Neural progenitor cell (in vitro differentiated cells): ENCODE results near the gene ATP2A3. TPM values are rescaled to one million over a fixed set of nuclear protein-coding genes. Genes with fewer than 3 reads are reported as not detected.

Experiments
- DNase-seq: peaks from one replicate; pipeline ENCODE4 v3.0.0-alpha.2; 2016; ENCODE audit warnings: low spot score
- H2AFZ ChIP-seq: fragments of 200-600 bp; sonication (generic); replicated peaks from 2 replicates; pipeline ENCODE4 v1.6.1; 2016; ENCODE audit warnings: antibody characterized with exemption
- H3F3A ChIP-seq: fragments of 200-600 bp; sonication (generic); 2 replicates; pipeline ENCODE4 v1.6.1; 2016; ENCODE audit warnings: antibody characterized with exemption, low read depth
- H3K27ac ChIP-seq: fragments of 200-600 bp; sonication (generic); 2 replicates; pipeline ENCODE4 v1.5.1; 2016; ENCODE audit warnings: mild to moderate bottlenecking
- H3K27me3 ChIP-seq: fragments of 200-600 bp; sonication (generic); 2 replicates; pipeline ENCODE4 v1.6.1; 2016; ENCODE audit warnings: mild to moderate bottlenecking, moderate library complexity
- H3K36me3 ChIP-seq: fragments of 200-600 bp; sonication (generic); 2 replicates; pipeline ENCODE4 v1.5.1; 2016
- H3K4me1 ChIP-seq: fragments of 200-600 bp; sonication (generic); 2 replicates; pipeline ENCODE4 v1.6.1; 2016; ENCODE audit warnings: mixed run types
- H3K4me2 ChIP-seq: fragments of 200-600 bp; sonication (generic); 2 replicates; pipeline ENCODE4 v1.6.1; 2016
- H3K4me3 ChIP-seq: fragments of 200-600 bp; sonication (generic); 2 replicates; pipeline ENCODE4 v1.5.1; 2016
- H3K79me2 ChIP-seq: fragments of 200-600 bp; sonication (generic); 2 replicates; pipeline ENCODE4 v1.6.1; 2016; ENCODE audit warnings: low read depth
- H3K9ac ChIP-seq: fragments of 200-600 bp; sonication (generic); 2 replicates; pipeline ENCODE4 v1.6.1; 2016
- H3K9me3 ChIP-seq: fragments of 200-600 bp; sonication (generic); 2 replicates; pipeline ENCODE4 v1.5.1; 2016; ENCODE audit warnings: low read depth
- H4K20me1 ChIP-seq: fragments of 200-600 bp; sonication (generic); 2 replicates; pipeline ENCODE4 v1.6.1; 2016; ENCODE audit warnings: low read depth
- H3K27ac Mint-ChIP-seq: 3 replicates; pipeline ENCODE4 v1.8.0; 2021; ENCODE audit warnings: mixed read lengths
- H3K27me3 Mint-ChIP-seq: 2 replicates; pipeline ENCODE4 v1.8.0; 2022; ENCODE audit warnings: low read depth, mild to moderate bottlenecking, inconsistent platforms, moderate library complexity, mixed read lengths; ENCODE audit not compliant: insufficient read depth
- H3K36me3 Mint-ChIP-seq: 3 replicates; pipeline ENCODE4 v1.8.0; 2021; ENCODE audit warnings: mixed read lengths
- H3K4me1 Mint-ChIP-seq: 3 replicates; pipeline ENCODE4 v1.8.0; 2021; ENCODE audit warnings: mixed read lengths
- H3K4me3 Mint-ChIP-seq: 3 replicates; pipeline ENCODE4 v1.8.0; 2021; ENCODE audit warnings: mild to moderate bottlenecking, moderate library complexity, mixed read lengths
- H3K9me3 Mint-ChIP-seq: 3 replicates; pipeline ENCODE4 v1.8.0; 2020; ENCODE audit warnings: mixed read lengths
- EZH2 ChIP-seq: fragments of 200-600 bp; sonication (generic); IDR thresholded peaks from 2 replicates; pipeline ENCODE4 v1.6.1; 2017; ENCODE audit warnings: antibody characterized with exemption, mild to moderate bottlenecking, moderate library complexity
- EZH2phosphoT487 ChIP-seq: fragments of 200-600 bp; sonication (generic); IDR thresholded peaks from 2 replicates; pipeline ENCODE4 v1.6.1; 2017; ENCODE audit warnings: antibody characterized with exemption
- total RNA-seq: library from RNA; depleted of rRNA; stranded (reverse); fragments of >200 nt; gene quantifications from 2 replicates; pipeline ENCODE4 v1.2.3, GENCODE V29; 2015; ENCODE audit warnings: low replicate concordance
- TF ChIP-seq, protein P1 (sequence below): fragments of 200-600 bp; sonication (generic); IDR thresholded peaks from 2 replicates; pipeline ENCODE4 v1.5.1; 2017; ENCODE audit warnings: antibody characterized with exemption, mild to moderate bottlenecking

The ATP2A3 gene
- total RNA-seq, 1 donor from 2014 or later, result 0.65 TPM

GRCh38 chr17:3894911-3895343 lies 69.3 kb downstream of the ATP2A3 start:
- Histone ChIP-seq H3F3A (peaks cover 9% of the 10 kb centered on the region), H3K27ac (no peak overlapping the region), H3K4me3 (no peak overlapping the region), H2AFZ (no peak overlapping the region), H3K79me2 (no peaks in the 10 kb centered on the region), H3K36me3 (no peaks in the 10 kb centered on the region), H3K9me3 (no peaks in the 10 kb centered on the region), H3K27me3 (peaks cover 14% of the 10 kb centered on the region), H3K4me2 (no peak overlapping the region), H4K20me1 (peaks cover 20% of the 10 kb centered on the region), H3K9ac (no peak overlapping the region), H3K4me1 (peaks cover 13% of the 10 kb centered on the region)
- H3K27ac Mint-ChIP-seq, result peak overlapping the region; percentile 44
- peaks cover 38% of the 10 kb centered on the region for H3K4me1 Mint-ChIP-seq
- no peak overlapping the region for H3K4me3 Mint-ChIP-seq
- no peaks in the 10 kb centered on the region for H3K36me3 Mint-ChIP-seq
- H3K27me3 Mint-ChIP-seq, result peaks cover 11% of the 10 kb centered on the region
- no peak for DNase-seq
- TF ChIP-seq EZH2phosphoT487, result no peak
- H3K9me3 Mint-ChIP-seq, result no peaks in the 10 kb centered on the region

DNA sequence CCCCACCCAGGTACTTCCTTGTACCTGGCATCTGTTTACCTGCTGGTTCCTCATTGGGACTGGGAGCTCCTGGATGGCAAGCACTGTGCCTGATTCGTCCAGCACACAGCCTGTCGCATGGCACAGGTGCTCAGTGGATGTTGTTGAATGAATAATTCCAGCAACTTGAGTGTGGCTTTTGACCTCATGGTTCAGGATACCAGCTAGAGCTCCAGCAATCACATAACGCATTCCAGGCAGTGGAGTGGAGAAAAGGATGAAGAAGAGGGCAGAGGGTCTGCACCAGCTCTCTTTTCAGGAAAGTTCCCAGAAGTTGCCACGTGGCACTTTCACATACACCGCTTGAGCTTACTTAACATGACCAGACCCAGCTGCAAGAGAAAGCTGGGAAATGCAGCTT lies 70.0 kb downstream of the ATP2A3 start:
- peaks cover 13% of the 10 kb centered on the region for H3K4me1 ChIP-seq

DNA sequence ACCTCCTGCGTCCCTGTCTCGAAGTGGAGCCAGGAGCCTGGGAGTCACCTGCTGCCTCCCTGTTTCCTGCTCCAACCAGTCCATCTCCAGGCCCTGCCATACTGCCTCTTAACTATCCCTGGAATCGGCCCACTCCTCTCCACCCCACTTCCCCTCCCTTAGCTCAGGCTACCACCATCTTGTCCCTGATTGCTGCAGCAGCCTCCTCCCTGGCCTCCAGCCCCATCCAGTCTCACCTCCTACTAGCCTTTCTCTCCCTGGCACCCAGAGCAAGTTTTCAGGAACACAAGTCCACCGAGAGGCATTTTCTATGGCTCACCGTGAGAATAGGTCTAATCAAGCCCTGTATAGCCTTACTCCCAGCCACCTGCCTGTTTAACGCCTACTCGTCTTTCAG lies 70.5 kb downstream of the ATP2A3 start:
- Histone ChIP-seq H3K27ac (no peak overlapping the region), H3F3A (peaks cover 9% of the 10 kb centered on the region), H3K36me3 (no peaks in the 10 kb centered on the region), H3K4me1 (peaks cover 13% of the 10 kb centered on the region), H3K79me2 (no peaks in the 10 kb centered on the region), H3K9me3 (no peaks in the 10 kb centered on the region), H3K9ac (no peak overlapping the region), H3K4me3 (peak overlapping the region; percentile 91), H2AFZ (peak overlapping the region; percentile 74), H3K27me3 (peaks cover 14% of the 10 kb centered on the region), H4K20me1 (peaks cover 20% of the 10 kb centered on the region), H3K4me2 (peak overlapping the region; percentile 64)
- Mint-ChIP-seq H3K4me1 (peaks cover 38% of the 10 kb centered on the region), H3K4me3 (peak overlapping the region; percentile 87), H3K27ac (peak overlapping the region; percentile 59), H3K9me3 (no peaks in the 10 kb centered on the region), H3K27me3 (peaks cover 11% of the 10 kb centered on the region), H3K36me3 (no peaks in the 10 kb centered on the region)
- DNase-seq, result no peak
- TF ChIP-seq, protein P1, sequence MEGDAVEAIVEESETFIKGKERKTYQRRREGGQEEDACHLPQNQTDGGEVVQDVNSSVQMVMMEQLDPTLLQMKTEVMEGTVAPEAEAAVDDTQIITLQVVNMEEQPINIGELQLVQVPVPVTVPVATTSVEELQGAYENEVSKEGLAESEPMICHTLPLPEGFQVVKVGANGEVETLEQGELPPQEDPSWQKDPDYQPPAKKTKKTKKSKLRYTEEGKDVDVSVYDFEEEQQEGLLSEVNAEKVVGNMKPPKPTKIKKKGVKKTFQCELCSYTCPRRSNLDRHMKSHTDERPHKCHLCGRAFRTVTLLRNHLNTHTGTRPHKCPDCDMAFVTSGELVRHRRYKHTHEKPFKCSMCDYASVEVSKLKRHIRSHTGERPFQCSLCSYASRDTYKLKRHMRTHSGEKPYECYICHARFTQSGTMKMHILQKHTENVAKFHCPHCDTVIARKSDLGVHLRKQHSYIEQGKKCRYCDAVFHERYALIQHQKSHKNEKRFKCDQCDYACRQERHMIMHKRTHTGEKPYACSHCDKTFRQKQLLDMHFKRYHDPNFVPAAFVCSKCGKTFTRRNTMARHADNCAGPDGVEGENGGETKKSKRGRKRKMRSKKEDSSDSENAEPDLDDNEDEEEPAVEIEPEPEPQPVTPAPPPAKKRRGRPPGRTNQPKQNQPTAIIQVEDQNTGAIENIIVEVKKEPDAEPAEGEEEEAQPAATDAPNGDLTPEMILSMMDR, result no peak
- TF ChIP-seq EZH2 (no peak), EZH2phosphoT487 (no peak)

More for the DNA sequence above, 70.0 kb downstream of the ATP2A3 start:
- Mint-ChIP-seq H3K9me3 (no peaks in the 10 kb centered on the region), H3K27ac (peak overlapping the region; percentile 59), H3K27me3 (peaks cover 11% of the 10 kb centered on the region), H3K36me3 (no peaks in the 10 kb centered on the region), H3K4me3 (peak overlapping the region; percentile 87), H3K4me1 (peaks cover 38% of the 10 kb centered on the region)
- H3K79me2 ChIP-seq, result no peaks in the 10 kb centered on the region
- H3K9me3 ChIP-seq, result no peaks in the 10 kb centered on the region
- no peak overlapping the region for H3K4me3 ChIP-seq
- peaks cover 14% of the 10 kb centered on the region for H3K27me3 ChIP-seq
- H4K20me1 ChIP-seq, result peaks cover 20% of the 10 kb centered on the region
- DNase-seq, result no peak
- TF ChIP-seq EZH2phosphoT487, result no peak
- no peak for TF ChIP-seq EZH2
- TF ChIP-seq, protein P1, result no peak
- H3F3A ChIP-seq, result peaks cover 9% of the 10 kb centered on the region
- H3K27ac ChIP-seq, result no peak overlapping the region
- no peaks in the 10 kb centered on the region for H3K36me3 ChIP-seq
- H3K4me2 ChIP-seq, result no peak overlapping the region
- no peak overlapping the region for H3K9ac ChIP-seq
- no peak overlapping the region for H2AFZ ChIP-seq

DNA sequence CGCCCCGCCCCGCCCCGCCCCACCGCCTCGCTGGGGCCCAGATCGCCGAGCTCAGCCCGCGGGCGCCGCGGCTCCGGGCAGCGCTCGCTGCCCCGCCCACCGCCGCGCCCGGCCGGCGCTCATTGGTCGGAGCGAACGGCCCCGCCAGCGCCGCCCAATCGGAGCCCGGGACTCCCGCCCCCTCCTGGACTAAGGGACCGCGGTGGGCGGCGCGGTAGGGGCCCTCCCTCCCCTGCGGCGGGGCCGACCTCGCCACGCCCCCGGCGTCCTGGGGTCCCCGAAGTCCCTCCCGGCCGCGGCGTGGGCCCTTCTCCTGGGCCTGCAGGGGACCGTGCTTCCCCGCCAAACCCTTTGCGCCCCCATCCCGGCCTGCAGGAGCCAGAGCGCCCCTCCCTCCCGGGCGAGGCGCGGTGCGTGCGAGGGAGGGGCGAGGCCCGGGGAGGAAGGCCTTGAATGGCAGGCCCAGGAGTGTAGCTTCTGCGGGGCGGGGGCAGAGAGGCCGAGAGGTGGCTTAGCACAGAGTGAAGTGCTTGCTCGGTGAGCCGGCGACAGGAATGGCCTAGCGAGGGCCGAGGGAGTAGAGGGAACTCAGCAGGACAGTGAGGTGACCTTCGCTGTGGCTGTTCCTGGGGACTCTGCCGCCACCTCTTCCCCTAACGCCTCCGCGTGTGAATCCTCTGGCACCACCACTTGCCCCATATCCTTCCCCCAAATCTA lies 71.1 kb downstream of the ATP2A3 start, which contains the start of gene CAMKK1:
CAMKK1 (minus strand) TSS at position 51 of the 717 bp plus-strand sequence. CDS start 7,366 bp downstream, outside the sequence.
- Histone ChIP-seq H3K27me3 (peaks cover 14% of the 10 kb centered on the region), H4K20me1 (peaks cover 20% of the 10 kb centered on the region), H3K79me2 (no peaks in the 10 kb centered on the region), H3K36me3 (no peaks in the 10 kb centered on the region), H3K9ac (peak within 1 kb of the TSS; percentile 47), H3K27ac (no peak within 1 kb of the TSS), H3K4me3 (peak within 1 kb of the TSS; percentile 91), H3F3A (peaks cover 9% of the 10 kb centered on the region), H3K4me1 (peaks cover 18% of the 10 kb centered on the region), H2AFZ (peak within 1 kb of the TSS; percentile 79), H3K4me2 (peak within 1 kb of the TSS; percentile 98), H3K9me3 (no peaks in the 10 kb centered on the region)
- H3K4me1 Mint-ChIP-seq, result peaks cover 38% of the 10 kb centered on the region
- H3K27ac Mint-ChIP-seq, result peak within 1 kb of the TSS; percentile 59
- peaks cover 9% of the 10 kb centered on the region for H3K27me3 Mint-ChIP-seq
- H3K9me3 Mint-ChIP-seq, result no peaks in the 10 kb centered on the region
- TF ChIP-seq EZH2phosphoT487 (no peak), EZH2 (peak; percentile 38)
- TF ChIP-seq, protein P1, result peak; percentile 12
- H3K36me3 Mint-ChIP-seq, result no peaks in the 10 kb centered on the region
- H3K4me3 Mint-ChIP-seq, result peak within 1 kb of the TSS; percentile 87
- DNase-seq, result peak; percentile 95
